Activated naive CD4-positive, alpha-beta T cell treated with anti-CD3 and anti-CD28 coated beads for 36 hours (primary cell): ENCODE results near the gene TGFB2. TPM values are rescaled to one million over a fixed set of nuclear protein-coding genes. Genes with fewer than 3 reads are reported as not detected.

Experiments used
- CTCF ChIA-PET: fragments of 350-600 bp; sonication (Branson Sonifier 250); formaldehyde crosslinking; loops from one replicate; lab custom pipeline; 2021; ENCODE audit warnings: antibody characterized with exemption; lab: Charles Lee
- DNase-seq: peaks from one replicate; pipeline ENCODE4 v3.0.0-alpha.2; 2020
- H3K27ac Mint-ChIP-seq: one replicate; pipeline ENCODE4 v1.8.0; 2021; ENCODE audit warnings: mild to moderate bottlenecking, mixed read lengths
- H3K27me3 Mint-ChIP-seq: one replicate; pipeline ENCODE4 v1.8.0; 2021; ENCODE audit warnings: low read depth, mixed read lengths
- H3K36me3 Mint-ChIP-seq: one replicate; pipeline ENCODE4 v1.8.0; 2021; ENCODE audit warnings: low read depth, mixed read lengths
- H3K4me1 Mint-ChIP-seq: one replicate; pipeline ENCODE4 v1.8.0; 2021; ENCODE audit warnings: low read depth, mixed read lengths
- H3K4me3 Mint-ChIP-seq: one replicate; pipeline ENCODE4 v1.8.0; 2021; ENCODE audit warnings: mild to moderate bottlenecking, moderate library complexity, mixed read lengths
- H3K9me3 Mint-ChIP-seq: one replicate; pipeline ENCODE4 v1.8.0; 2021; ENCODE audit warnings: mixed read lengths
- intact Hi-C: fragments of 100-400 bp; cut with micrococcal nuclease; formaldehyde crosslinking; loops from one replicate; pipeline ENCODE4 v1.15.1; 2023
- total RNA-seq, 2 experiments: library from RNA; stranded (reverse); gene quantifications; one replicate each; pipeline ENCODE4 v1.2.3, GENCODE V29; 2021

TGFB2 gene
- total RNA-seq, 2 experiments from 2014 or later: 0.14 TPM; not detected in 1

DNA sequence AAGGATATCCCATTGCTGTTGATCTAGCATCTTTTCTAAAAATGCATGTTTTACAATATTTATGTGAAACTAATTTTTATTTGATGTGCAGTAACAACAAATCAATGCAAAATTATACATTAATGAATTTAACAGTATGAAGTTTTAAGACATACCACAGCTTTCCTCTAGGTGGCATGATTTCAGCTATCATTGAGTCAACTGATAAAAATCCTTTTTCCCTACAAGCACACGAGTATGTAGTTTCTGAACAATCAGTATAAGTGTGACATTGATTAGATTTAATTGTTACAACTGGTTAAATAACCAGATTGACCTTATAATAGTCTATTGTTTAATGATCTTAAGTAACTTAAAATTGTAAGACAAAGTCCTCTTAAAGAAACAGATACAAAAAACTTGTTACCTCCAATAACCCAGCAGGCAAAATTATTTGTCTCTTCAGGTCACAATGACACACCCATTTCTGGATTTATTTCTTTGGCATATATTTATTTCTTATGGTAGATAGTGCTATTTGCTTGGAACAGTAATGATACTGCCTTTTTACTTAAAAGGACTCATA lies 5.8 kb upstream of the TGFB2 start:
- H3K36me3 Mint-ChIP-seq: peaks cover 15% of the 10 kb centered on the region
- no peak overlapping the region for H3K27ac Mint-ChIP-seq
- no peaks in the 10 kb centered on the region for H3K9me3 Mint-ChIP-seq
- no peak for DNase-seq
- no peak overlapping the region for H3K4me3 Mint-ChIP-seq
- no peaks in the 10 kb centered on the region for H3K4me1 Mint-ChIP-seq
- intact Hi-C loops: loop anchor here (1.0 to 5.0 kb wide), 3 partner anchors 182 to 1473 kb away; no protein-coding TSS in a partner anchor
- peaks cover 17% of the 10 kb centered on the region for H3K27me3 Mint-ChIP-seq
- CTCF ChIA-PET: interaction anchor here (0.6 to 1.3 kb wide), 9 partner anchors 9 to 216 kb away, joined by 3 to 5 read pairs (median 3); no protein-coding TSS in a partner anchor

DNA sequence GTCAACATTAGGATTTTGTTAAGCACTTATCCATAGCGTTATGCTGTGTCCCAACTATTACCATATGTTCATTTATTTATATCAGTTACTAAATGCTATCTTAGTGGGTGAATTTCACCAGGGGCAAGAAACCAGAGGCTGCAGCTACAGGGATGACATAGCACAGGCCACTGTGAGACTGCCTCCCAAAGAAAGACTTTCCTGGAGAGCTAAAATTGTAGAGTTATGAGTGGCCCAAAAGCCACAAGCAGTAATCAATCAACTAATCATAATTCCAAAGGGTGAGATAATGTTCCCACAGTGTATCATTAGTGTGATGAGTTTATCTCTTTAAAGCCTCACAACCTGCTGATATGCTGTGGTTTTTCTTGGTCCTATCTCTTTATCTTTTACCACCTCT lies 3.8 kb upstream of the TGFB2 start:
- peaks cover 12% of the 10 kb centered on the region for H3K36me3 Mint-ChIP-seq
- intact Hi-C loops: no loop called here
- no peak overlapping the region for H3K27ac Mint-ChIP-seq
- no peak for DNase-seq
- CTCF ChIA-PET: interaction anchor here (0.7 kb wide), 1 partner anchor 38 kb away, joined by 3 read pairs; no protein-coding TSS in a partner anchor
- H3K9me3 Mint-ChIP-seq: no peaks in the 10 kb centered on the region
- no peak overlapping the region for H3K4me3 Mint-ChIP-seq
- peaks cover 20% of the 10 kb centered on the region for H3K27me3 Mint-ChIP-seq
- H3K4me1 Mint-ChIP-seq: peaks cover 5% of the 10 kb centered on the region

DNA sequence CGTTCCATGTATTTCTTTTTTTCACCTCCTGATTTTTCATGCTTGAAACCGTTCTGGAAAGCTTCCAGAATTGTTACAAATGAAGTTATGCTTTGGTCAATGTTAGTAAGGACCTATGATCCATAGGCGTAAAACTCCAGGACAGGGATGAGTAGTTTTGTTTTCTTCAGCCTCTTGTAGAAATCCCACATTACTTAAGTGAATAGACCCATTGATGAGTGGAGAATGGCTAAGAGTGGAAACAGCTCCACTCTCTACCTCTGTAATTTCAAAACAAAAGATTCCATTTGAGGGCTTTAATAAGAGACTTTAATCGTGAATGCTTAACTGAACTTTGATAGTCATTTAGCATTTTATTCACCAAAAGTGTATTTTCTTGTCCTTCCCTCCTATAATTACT lies 3.0 kb upstream of the TGFB2 start:
- Mint-ChIP-seq H3K27ac (no peak overlapping the region), H3K27me3 (peaks cover 27% of the 10 kb centered on the region), H3K36me3 (peaks cover 10% of the 10 kb centered on the region), H3K4me3 (no peak overlapping the region), H3K9me3 (no peaks in the 10 kb centered on the region), H3K4me1 (peaks cover 12% of the 10 kb centered on the region)
- DNase-seq: no peak
- CTCF ChIA-PET: interaction anchor here (0.7 kb wide), 1 partner anchor 38 kb away, joined by 3 read pairs; no protein-coding TSS in a partner anchor
- intact Hi-C loops: no loop called here

DNA sequence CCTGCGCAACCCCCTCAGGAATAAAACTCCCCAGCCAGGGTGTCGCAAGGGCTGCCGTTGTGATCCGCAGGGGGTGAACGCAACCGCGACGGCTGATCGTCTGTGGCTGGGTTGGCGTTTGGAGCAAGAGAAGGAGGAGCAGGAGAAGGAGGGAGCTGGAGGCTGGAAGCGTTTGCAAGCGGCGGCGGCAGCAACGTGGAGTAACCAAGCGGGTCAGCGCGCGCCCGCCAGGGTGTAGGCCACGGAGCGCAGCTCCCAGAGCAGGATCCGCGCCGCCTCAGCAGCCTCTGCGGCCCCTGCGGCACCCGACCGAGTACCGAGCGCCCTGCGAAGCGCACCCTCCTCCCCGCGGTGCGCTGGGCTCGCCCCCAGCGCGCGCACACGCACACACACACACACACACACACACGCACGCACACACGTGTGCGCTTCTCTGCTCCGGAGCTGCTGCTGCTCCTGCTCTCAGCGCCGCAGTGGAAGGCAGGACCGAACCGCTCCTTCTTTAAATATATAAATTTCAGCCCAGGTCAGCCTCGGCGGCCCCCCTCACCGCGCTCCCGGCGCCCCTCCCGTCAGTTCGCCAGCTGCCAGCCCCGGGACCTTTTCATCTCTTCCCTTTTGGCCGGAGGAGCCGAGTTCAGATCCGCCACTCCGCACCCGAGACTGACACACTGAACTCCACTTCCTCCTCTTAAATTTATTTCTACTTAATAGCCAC lies 696 bp downstream of the TGFB2 start:
- intact Hi-C loops: loop anchor here (1.0 to 2.0 kb wide), 3 partner anchors 29 to 829 kb away; no protein-coding TSS in a partner anchor
- DNase-seq: peak; percentile 17
- Mint-ChIP-seq H3K4me3 (no peak overlapping the region), H3K9me3 (no peaks in the 10 kb centered on the region), H3K27ac (no peak overlapping the region), H3K4me1 (peaks cover 22% of the 10 kb centered on the region), H3K27me3 (peaks cover 55% of the 10 kb centered on the region), H3K36me3 (peaks cover 10% of the 10 kb centered on the region)
- CTCF ChIA-PET: interaction anchor here (0.6 to 1.0 kb wide), 3 partner anchors 31 to 914 kb away, joined by 3 read pairs; no protein-coding TSS in a partner anchor

DNA sequence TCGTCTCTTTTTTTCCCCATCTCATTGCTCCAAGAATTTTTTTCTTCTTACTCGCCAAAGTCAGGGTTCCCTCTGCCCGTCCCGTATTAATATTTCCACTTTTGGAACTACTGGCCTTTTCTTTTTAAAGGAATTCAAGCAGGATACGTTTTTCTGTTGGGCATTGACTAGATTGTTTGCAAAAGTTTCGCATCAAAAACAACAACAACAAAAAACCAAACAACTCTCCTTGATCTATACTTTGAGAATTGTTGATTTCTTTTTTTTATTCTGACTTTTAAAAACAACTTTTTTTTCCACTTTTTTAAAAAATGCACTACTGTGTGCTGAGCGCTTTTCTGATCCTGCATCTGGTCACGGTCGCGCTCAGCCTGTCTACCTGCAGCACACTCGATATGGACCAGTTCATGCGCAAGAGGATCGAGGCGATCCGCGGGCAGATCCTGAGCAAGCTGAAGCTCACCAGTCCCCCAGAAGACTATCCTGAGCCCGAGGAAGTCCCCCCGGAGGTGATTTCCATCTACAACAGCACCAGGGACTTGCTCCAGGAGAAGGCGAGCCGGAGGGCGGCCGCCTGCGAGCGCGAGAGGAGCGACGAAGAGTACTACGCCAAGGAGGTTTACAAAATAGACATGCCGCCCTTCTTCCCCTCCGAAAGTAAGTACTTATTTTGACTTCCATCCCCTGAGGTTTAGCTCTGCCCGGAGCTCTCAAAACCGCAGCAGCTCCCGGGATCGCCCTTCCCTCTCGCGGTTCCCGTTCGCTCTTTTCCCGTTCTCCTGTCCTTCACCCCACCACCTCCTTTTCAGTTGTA lies 1.5 kb downstream of the TGFB2 start:
- H3K27ac Mint-ChIP-seq: no peak overlapping the region
- H3K4me3 Mint-ChIP-seq: no peak overlapping the region
- DNase-seq: peak; percentile 8
- H3K36me3 Mint-ChIP-seq: peaks cover 4% of the 10 kb centered on the region
- intact Hi-C loops: no loop called here
- CTCF ChIA-PET: no interaction called here
- peaks cover 29% of the 10 kb centered on the region for H3K4me1 Mint-ChIP-seq
- H3K9me3 Mint-ChIP-seq: no peaks in the 10 kb centered on the region
- H3K27me3 Mint-ChIP-seq: peaks cover 54% of the 10 kb centered on the region

DNA sequence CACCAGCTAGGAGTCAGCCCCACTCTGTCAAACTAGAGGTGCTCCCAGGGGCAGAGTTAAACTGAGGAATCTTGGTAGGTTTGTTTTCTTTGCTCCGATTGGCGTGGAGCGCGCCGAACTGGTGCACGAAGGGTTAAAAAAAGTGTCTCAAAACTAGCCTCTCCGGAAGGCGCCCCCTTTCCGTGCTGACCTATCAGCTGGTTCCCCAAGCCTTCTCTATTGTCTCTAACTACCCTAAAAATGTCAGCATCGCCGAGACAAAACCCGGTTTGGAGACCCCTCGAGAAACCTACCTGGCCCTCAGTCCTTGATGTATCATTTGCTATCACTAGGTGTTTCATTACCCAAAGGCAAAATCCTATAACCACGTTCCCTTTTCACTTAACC lies 2.2 kb downstream of the TGFB2 start:
- Mint-ChIP-seq H3K4me1 (peaks cover 32% of the 10 kb centered on the region), H3K4me3 (no peak overlapping the region), H3K27me3 (peaks cover 48% of the 10 kb centered on the region), H3K27ac (no peak overlapping the region), H3K36me3 (peaks cover 4% of the 10 kb centered on the region), H3K9me3 (no peaks in the 10 kb centered on the region)
- no peak for DNase-seq
- intact Hi-C loops: no loop called here
- CTCF ChIA-PET: interaction anchor here (1.0 kb wide), 1 partner anchor 17 kb away, joined by 3 read pairs; no protein-coding TSS in a partner anchor

DNA sequence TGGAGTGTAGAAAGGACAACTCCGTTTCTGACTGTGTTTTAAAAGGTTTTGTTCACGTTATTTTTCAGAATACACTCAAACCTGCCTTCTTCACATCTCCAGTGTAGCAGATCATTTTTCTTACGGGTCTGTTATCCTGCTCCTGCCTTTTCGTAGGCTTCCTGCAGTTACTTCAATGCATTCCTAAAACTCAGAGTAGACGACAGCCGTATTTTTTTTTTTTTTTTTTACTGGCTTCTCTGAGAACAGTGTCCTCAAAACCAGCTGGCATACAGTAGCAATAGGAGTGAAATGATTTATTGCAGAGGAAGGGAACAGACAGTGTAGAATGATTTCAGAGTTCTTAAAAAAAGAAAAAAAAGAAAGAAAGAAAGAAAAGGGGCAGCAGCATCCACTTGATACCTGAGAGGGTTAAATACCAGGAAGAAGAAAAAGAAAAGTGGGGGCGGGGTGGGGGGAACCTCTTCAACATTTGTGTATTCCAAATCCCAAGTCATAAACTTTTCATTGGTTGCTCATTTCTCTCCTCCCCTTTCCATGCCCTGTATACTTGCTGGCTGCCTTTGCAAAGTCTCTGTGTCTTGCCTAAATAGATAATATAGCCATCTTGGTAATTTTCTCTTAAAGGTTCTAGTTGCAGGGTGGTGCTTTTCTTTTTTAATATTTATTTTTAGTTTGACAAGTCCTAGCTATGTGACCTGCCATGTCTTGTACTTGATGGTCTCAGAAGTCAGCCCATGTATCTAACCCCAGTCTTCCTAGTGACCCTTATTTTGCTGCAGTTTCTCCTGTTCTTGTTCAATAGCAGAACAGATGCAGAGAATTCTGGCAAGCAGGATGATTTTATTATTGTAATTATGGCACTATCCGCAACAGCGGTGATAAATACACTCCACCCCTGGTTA lies 2.8 kb downstream of the TGFB2 start:
- Mint-ChIP-seq H3K4me1 (peaks cover 35% of the 10 kb centered on the region), H3K36me3 (peaks cover 3% of the 10 kb centered on the region), H3K9me3 (no peaks in the 10 kb centered on the region), H3K4me3 (no peak overlapping the region), H3K27me3 (peaks cover 46% of the 10 kb centered on the region), H3K27ac (no peak overlapping the region)
- DNase-seq: no peak
- intact Hi-C loops: no loop called here
- CTCF ChIA-PET: interaction anchor here (0.5 to 1.2 kb wide), 4 partner anchors 9 to 26 kb away, joined by 3 to 5 read pairs (median 3); no protein-coding TSS in a partner anchor

DNA sequence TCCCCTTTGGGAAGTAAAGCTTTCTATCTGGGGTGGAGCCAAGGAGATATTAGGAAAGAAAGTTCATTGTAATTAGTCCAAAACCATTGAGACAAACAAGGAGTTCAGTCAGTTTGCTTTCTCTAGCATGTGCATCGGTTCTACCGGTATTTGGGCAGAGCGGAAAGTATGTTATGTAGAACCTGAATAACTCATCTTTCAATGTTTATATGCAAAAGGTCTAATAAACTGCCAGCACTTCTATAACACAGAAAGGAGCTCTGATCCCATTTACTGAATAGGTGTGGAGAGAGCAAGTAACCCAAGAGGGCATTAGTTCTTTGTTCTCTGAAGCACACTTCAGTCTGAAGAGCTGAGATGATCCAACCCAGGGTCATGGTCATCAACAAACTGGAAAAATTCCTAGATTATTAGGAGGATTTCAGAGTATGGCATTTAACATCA lies 3.5 kb downstream of the TGFB2 start:
- H3K36me3 Mint-ChIP-seq: no peaks in the 10 kb centered on the region
- peaks cover 52% of the 10 kb centered on the region for H3K27me3 Mint-ChIP-seq
- intact Hi-C loops: no loop called here
- H3K4me1 Mint-ChIP-seq: peaks cover 35% of the 10 kb centered on the region
- H3K4me3 Mint-ChIP-seq: no peak overlapping the region
- CTCF ChIA-PET: interaction anchor here (0.5 to 1.2 kb wide), 3 partner anchors 10 to 26 kb away, joined by 3 to 5 read pairs (median 3); no protein-coding TSS in a partner anchor
- no peaks in the 10 kb centered on the region for H3K9me3 Mint-ChIP-seq
- DNase-seq: no peak
- no peak overlapping the region for H3K27ac Mint-ChIP-seq

DNA sequence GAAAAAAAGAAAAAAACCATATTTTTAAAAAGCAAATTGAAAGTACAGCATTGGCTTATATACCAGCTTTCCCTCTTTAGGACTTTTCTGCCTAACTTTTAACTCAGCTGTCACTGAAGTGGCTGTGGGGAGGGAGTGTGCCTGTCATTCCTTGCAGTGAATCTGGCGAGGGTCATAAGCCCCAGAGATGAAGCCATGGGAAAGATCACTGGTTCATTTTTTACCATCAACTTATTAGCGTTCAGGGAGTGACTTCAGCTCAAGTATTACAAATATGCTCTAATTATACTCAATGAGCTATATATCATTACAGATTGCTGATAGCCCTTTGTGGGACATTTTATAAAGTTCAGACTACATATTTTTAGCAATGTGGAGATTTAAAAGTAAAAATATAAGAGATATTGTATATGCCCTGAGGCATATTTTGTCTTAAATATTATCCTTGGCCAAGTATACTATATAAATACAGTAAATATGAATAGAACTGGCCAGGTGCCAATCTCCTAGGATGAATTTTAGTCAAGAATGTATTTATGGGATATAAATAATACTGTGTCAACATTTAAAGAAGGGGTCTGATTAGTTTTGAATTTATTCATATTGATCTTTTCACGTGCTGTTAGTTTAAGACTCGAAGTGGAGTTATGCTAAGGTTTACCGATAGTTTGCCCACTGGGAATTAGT lies 4.4 kb downstream of the TGFB2 start:
- Mint-ChIP-seq H3K4me3 (no peak overlapping the region), H3K27ac (no peak overlapping the region), H3K4me1 (peaks cover 35% of the 10 kb centered on the region), H3K9me3 (no peaks in the 10 kb centered on the region), H3K36me3 (no peaks in the 10 kb centered on the region), H3K27me3 (peaks cover 57% of the 10 kb centered on the region)
- no peak for DNase-seq
- CTCF ChIA-PET: interaction anchor here (0.6 to 1.2 kb wide), 2 partner anchors 10 to 44 kb away, joined by 3 to 4 read pairs; no protein-coding TSS in a partner anchor
- intact Hi-C loops: loop anchor here (2.0 to 5.0 kb wide), 3 partner anchors 19 to 975 kb away; no protein-coding TSS in a partner anchor

DNA sequence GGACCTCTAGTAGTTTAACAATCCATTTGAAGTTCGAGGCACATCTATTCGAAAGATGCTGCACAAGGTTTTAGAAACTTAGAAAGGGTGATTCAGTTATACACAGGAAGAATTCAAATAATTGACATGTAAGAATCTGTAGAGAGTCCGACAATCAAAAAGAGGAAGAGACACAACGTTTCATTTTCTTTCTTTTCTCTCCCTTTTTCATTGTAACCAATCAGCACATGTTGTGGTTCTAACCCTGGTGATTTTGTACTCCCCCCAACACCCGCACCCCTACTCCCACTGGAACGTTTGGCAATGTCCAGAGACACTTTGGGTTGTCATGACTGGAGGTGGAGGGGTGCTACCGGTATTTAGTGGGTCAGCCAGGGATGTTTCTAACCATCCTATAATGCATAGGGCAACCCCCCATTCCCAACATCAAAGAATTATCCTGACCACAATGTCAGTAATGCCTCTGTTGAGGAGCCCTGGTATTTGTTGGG lies 4.9 kb downstream of the TGFB2 start:
- no peak overlapping the region for H3K4me3 Mint-ChIP-seq
- peaks cover 58% of the 10 kb centered on the region for H3K27me3 Mint-ChIP-seq
- CTCF ChIA-PET: no interaction called here

More for the DNA sequence above, 4.9 kb downstream of the TGFB2 start:
- no peaks in the 10 kb centered on the region for H3K36me3 Mint-ChIP-seq
- DNase-seq: no peak
- no peaks in the 10 kb centered on the region for H3K9me3 Mint-ChIP-seq
- intact Hi-C loops: loop anchor here (2.0 to 5.0 kb wide), 3 partner anchors 19 to 975 kb away; no protein-coding TSS in a partner anchor
- no peak overlapping the region for H3K27ac Mint-ChIP-seq
- peaks cover 35% of the 10 kb centered on the region for H3K4me1 Mint-ChIP-seq
